Calu3 (cell line): ENCODE measurements around the gene USP38. TPM values are rescaled to one million over a fixed set of nuclear protein-coding genes. Genes with fewer than 3 reads are reported as not detected.

Experiments used
- BruUV-seq: library from RNA; stranded (reverse); fragments of 400-500 nt; replicated peaks from 2 replicates; lab custom pipeline; 2021; lab: Mats Ljungman, UMichigan
- CTCF ChIA-PET: fragments of 300-600 bp; sonication (Branson Sonifier 250); formaldehyde crosslinking; loops from one replicate; lab custom pipeline; 2022; ENCODE audit warnings: antibody characterized with exemption; lab: Charles Lee
- DNase-seq: peaks from one replicate; pipeline ENCODE4 v3.0.0; 2022
- H3K27ac Mint-ChIP-seq: one replicate; pipeline ENCODE4 v1.8.0; 2022; ENCODE audit warnings: mixed read lengths; ENCODE audit not compliant: unreplicated experiment
- H3K27me3 Mint-ChIP-seq: one replicate; pipeline ENCODE4 v1.8.0; 2022; ENCODE audit warnings: mixed read lengths; ENCODE audit not compliant: unreplicated experiment
- H3K36me3 Mint-ChIP-seq: one replicate; pipeline ENCODE4 v1.8.0; 2022; ENCODE audit warnings: mild to moderate bottlenecking, moderate library complexity, mixed read lengths; ENCODE audit not compliant: insufficient read depth, unreplicated experiment
- H3K4me1 Mint-ChIP-seq: one replicate; pipeline ENCODE4 v1.8.0; 2022; ENCODE audit warnings: mild to moderate bottlenecking, low read depth, mixed read lengths; ENCODE audit not compliant: unreplicated experiment
- H3K4me3 Mint-ChIP-seq: one replicate; pipeline ENCODE4 v1.8.0; 2022; ENCODE audit warnings: mild to moderate bottlenecking, low read depth, moderate library complexity, mixed read lengths; ENCODE audit not compliant: unreplicated experiment
- H3K9me3 Mint-ChIP-seq: one replicate; pipeline ENCODE4 v1.8.0; 2022; ENCODE audit warnings: low read depth, mixed read lengths; ENCODE audit not compliant: unreplicated experiment
- CTCF ChIP-seq: fragments of 200-600 bp; IDR thresholded peaks from one replicate; pipeline ENCODE4 v1.8.0; 2022; ENCODE audit warnings: antibody characterized with exemption; ENCODE audit not compliant: unreplicated experiment
- intact Hi-C: fragments of 100-400 bp; cut with micrococcal nuclease; formaldehyde crosslinking; loops from one replicate; pipeline ENCODE4 v1.10.0; 2022; ENCODE audit not compliant: unreplicated experiment
- total RNA-seq: library from RNA; stranded (reverse); gene quantifications from 2 replicates; pipeline ENCODE4 v1.2.3, GENCODE V29; 2022

USP38 gene
- total RNA-seq, 1 experiment from 2014 or later = 15.9 TPM

- no peak for DNase-seq
- BruUV-seq = no TSS peak
- CTCF ChIA-PET = no interaction called here
- no peaks in the 10 kb centered on the region for H3K9me3 Mint-ChIP-seq
- TF ChIP-seq CTCF = no peak
- no peaks in the 10 kb centered on the region for H3K27me3 Mint-ChIP-seq
- no peak overlapping the region for H3K4me3 Mint-ChIP-seq
- no peak overlapping the region for H3K27ac Mint-ChIP-seq
- intact Hi-C loops = no loop called here
- no peaks in the 10 kb centered on the region for H3K36me3 Mint-ChIP-seq
- peaks cover 13% of the 10 kb centered on the region for H3K4me1 Mint-ChIP-seq
Observed at GRCh38 chr4:143252478-143252877, 67.8 kb downstream of the USP38 start.

GRCh38 chr4:143253166-143253565, 68.4 kb downstream of the USP38 start:
- no peak for TF ChIP-seq CTCF
- no peak overlapping the region for H3K4me3 Mint-ChIP-seq
- no peaks in the 10 kb centered on the region for H3K9me3 Mint-ChIP-seq
- no TSS peak for BruUV-seq
- H3K27ac Mint-ChIP-seq = no peak overlapping the region
- no peaks in the 10 kb centered on the region for H3K27me3 Mint-ChIP-seq
- no peak for DNase-seq
- intact Hi-C loops = no loop called here
- H3K36me3 Mint-ChIP-seq = no peaks in the 10 kb centered on the region
- CTCF ChIA-PET = no interaction called here
- H3K4me1 Mint-ChIP-seq = peaks cover 13% of the 10 kb centered on the region

- CTCF ChIA-PET = no interaction called here
- BruUV-seq = no TSS peak
- no peaks in the 10 kb centered on the region for H3K36me3 Mint-ChIP-seq
- no peaks in the 10 kb centered on the region for H3K9me3 Mint-ChIP-seq
- no peak for TF ChIP-seq CTCF
- intact Hi-C loops = no loop called here
- no peak overlapping the region for H3K27ac Mint-ChIP-seq
- H3K4me3 Mint-ChIP-seq = no peak overlapping the region
- DNase-seq = no peak
- H3K4me1 Mint-ChIP-seq = peaks cover 13% of the 10 kb centered on the region
- no peaks in the 10 kb centered on the region for H3K27me3 Mint-ChIP-seq
Observed at GRCh38 chr4:143254491-143255226, 69.9 kb downstream of the USP38 start.

- intact Hi-C loops = no loop called here
- Mint-ChIP-seq H3K27ac (no peak overlapping the region), H3K27me3 (no peaks in the 10 kb centered on the region), H3K36me3 (no peaks in the 10 kb centered on the region), H3K9me3 (no peaks in the 10 kb centered on the region), H3K4me1 (peaks cover 5% of the 10 kb centered on the region), H3K4me3 (no peak overlapping the region)
- DNase-seq = no peak
- CTCF ChIA-PET = no interaction called here
- no TSS peak for BruUV-seq
- TF ChIP-seq CTCF = no peak
Observed at GRCh38 chr4:143256456-143256855, 71.7 kb downstream of the USP38 start.
